ENCODE measurements around the gene IRF5. TPM values are rescaled to one million over a fixed set of nuclear protein-coding genes. Genes with fewer than 3 reads are reported as not detected.
"Not testable (repeated sequence)": the region's sequence is repeated elsewhere in the genome, so short reads cannot be mapped to it uniquely, and the experiment has no call there.

IRF5 gene
- total RNA-seq, 2 experiments from 2014 or later: 6.5 to 6.7 TPM

DNA sequence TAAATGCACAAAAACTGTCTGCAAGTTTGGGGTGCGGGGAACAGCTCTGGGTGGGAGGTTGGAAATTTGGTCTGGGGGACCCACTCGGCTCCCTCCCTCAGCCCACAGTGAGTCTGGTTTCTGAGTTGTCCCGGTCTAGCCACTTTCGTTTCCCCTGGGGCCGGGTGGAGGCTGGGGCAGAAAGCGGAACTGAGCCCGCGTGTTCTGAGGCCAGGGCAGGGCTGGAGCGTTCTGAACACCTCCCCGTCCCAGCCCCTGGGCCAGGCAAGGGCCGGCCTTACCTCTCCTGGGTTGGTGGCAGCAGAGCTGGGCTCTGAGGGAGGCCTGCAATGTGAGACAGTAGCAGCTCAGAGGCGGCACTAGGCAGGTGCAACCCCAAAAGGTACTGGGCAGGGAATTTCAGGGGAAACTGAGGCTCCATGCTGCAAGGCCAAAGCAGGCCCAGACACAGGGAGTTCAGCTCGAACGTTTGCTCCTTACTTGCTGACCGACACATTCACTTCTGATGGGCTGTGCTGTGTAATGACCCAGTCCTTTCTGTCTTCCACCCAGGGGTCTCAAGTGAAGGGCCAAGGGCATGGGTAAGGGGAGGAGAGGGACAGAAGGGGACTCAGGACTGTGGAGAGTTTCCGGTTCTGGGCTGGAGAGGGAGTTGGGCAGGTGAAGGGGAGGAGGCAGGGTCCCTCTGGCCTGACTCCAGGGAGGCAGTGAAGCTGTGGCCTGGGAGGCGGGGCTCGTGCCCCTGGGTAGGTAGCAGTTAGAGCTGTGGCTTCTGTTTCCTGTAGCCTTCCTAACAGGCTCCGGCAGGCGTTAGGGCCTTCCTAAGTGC is 3.0 kb downstream of the IRF5 start:
- Mint-ChIP-seq H3K9me3 (no peaks in the 10 kb centered on the region), H3K27ac (peak overlapping the region; percentile 83), H3K4me3 (peak overlapping the region; percentile 55), H3K27me3 (peaks cover 17% of the 10 kb centered on the region), H3K4me1 (peaks cover 34% of the 10 kb centered on the region), H3K36me3 (ENCODE audit: low read depth) (peaks cover 2% of the 10 kb centered on the region)
- peak; percentile 30 for DNase-seq
- ChIA-PET CTCF (interaction anchor here (0.5 to 2.3 kb wide), 7 partner anchors 11 to 465 kb away, joined by 3 to 9 read pairs (median 4); partner anchors contain the start of genes ATP6V1F and METTL2B), POLR2A (no interaction called here)

GRCh38 chr7:128941323-128941890 is 3.7 kb downstream of the IRF5 start:
- ChIA-PET POLR2A (no interaction called here), CTCF (interaction anchor here (0.5 to 2.3 kb wide), 4 partner anchors 10 to 112 kb away, joined by 3 to 9 read pairs (median 4); partner anchors contain the start of gene ATP6V1F)
- Mint-ChIP-seq H3K4me1 (peaks cover 34% of the 10 kb centered on the region), H3K4me3 (peak overlapping the region; percentile 55), H3K36me3 (ENCODE audit: low read depth) (peaks cover 2% of the 10 kb centered on the region), H3K27me3 (peaks cover 16% of the 10 kb centered on the region), H3K27ac (peak overlapping the region; percentile 83), H3K9me3 (no peaks in the 10 kb centered on the region)
- no peak for DNase-seq

DNA sequence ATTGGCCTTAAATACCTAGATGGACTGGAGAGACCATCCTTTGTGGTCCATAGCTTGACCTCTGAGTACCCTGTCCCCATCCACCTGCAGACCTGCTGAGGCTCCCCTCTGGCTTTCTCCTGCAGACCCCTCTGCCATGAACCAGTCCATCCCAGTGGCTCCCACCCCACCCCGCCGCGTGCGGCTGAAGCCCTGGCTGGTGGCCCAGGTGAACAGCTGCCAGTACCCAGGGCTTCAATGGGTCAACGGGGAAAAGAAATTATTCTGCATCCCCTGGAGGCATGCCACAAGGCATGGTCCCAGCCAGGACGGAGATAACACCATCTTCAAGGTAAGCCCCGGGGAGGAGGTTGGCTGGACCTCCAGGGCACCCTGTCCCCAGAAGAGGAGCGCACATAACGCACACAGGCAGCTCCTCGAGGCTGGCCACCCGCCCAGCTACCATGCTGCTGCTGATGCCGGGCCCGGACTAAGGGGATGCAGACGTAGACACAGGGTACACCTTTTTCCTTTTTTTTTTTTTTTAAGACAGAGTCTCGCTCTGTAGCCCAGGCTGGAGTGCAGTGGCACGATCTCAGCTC is 4.3 kb downstream of the IRF5 start:
- CTCF ChIA-PET: interaction anchor here (1.4 to 2.3 kb wide), 2 partner anchors 9 to 12 kb away, joined by 4 to 9 read pairs; no protein-coding TSS in a partner anchor
- H3K9me3 Mint-ChIP-seq: no peaks in the 10 kb centered on the region
- DNase-seq: no peak
- peaks cover 2% of the 10 kb centered on the region for H3K36me3 Mint-ChIP-seq (ENCODE audit: low read depth)
- peaks cover 12% of the 10 kb centered on the region for H3K27me3 Mint-ChIP-seq
- no peak overlapping the region for H3K27ac Mint-ChIP-seq
- H3K4me1 Mint-ChIP-seq: peaks cover 32% of the 10 kb centered on the region
- POLR2A ChIA-PET: interaction anchor here (0.6 kb wide), 1 partner anchor 127 kb away, joined by 4 read pairs; no protein-coding TSS in a partner anchor
- H3K4me3 Mint-ChIP-seq: no peak overlapping the region

- CTCF ChIA-PET: interaction anchor here (0.6 to 1.1 kb wide), 3 partner anchors 14 to 1083 kb away, joined by 3 to 5 read pairs (median 4); no protein-coding TSS in a partner anchor
- H3K27ac Mint-ChIP-seq; DNase-seq; H3K4me3 Mint-ChIP-seq; H3K9me3 Mint-ChIP-seq; H3K36me3 Mint-ChIP-seq (ENCODE audit: low read depth); H3K27me3 Mint-ChIP-seq: not testable (repeated sequence)
- POLR2A ChIA-PET: interaction anchor here (0.7 kb wide), 1 partner anchor 27 kb away, joined by 3 read pairs; no protein-coding TSS in a partner anchor
- peaks cover 27% of the 10 kb centered on the region for H3K4me1 Mint-ChIP-seq
Measured at GRCh38 chr7:128943251-128943650, 5.5 kb downstream of the IRF5 start.

DNA sequence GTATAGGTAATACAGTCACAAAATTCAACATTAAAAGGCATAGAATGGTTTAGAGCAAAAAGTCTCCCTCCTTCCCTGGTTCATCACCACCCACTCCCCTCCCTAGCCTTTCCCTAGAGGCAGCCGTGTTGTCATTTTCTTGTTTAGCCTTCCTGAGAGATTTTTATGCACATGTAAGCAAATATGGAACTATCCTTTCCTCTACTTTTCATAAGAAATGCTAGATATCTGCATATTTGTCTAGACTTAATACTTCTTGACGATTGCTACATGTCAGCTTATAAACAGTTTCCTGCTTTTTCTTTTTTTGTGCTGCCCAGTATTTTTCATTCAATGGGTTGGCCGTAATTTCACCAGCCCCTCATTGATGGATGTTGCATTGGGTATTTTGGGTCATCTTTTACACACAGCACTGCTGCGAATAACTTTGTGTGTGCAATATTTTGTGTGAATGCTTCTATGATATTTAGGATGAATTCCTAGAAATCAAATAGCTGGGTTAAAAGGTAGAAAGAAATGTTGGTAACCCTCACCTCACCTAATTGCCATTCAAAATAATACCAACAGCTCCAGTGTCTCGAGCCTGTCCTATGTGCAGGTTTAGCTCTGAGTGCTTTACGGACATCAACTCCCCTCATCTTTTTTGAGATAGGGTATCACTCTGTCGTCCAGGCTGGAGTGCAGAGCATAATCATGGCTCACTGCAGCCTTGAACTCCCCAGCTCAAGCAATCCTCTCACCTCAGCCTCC is 6.9 kb downstream of the IRF5 start:
- H3K27me3 Mint-ChIP-seq: peaks cover 1% of the 10 kb centered on the region
- no peak overlapping the region for H3K4me3 Mint-ChIP-seq
- no peaks in the 10 kb centered on the region for H3K9me3 Mint-ChIP-seq
- no peak overlapping the region for H3K27ac Mint-ChIP-seq
- ChIA-PET CTCF (interaction anchor here (0.6 to 0.8 kb wide), 2 partner anchors 9 to 817 kb away, joined by 3 to 4 read pairs; no protein-coding TSS in a partner anchor), POLR2A (no interaction called here)
- DNase-seq: no peak
- H3K36me3 Mint-ChIP-seq (ENCODE audit: low read depth): no peaks in the 10 kb centered on the region
- H3K4me1 Mint-ChIP-seq: peaks cover 19% of the 10 kb centered on the region

- no peaks in the 10 kb centered on the region for H3K9me3 Mint-ChIP-seq
Measured at GRCh38 chr7:128945668-128946366, 8.1 kb downstream of the IRF5 start.

GRCh38 chr7:128946936-128947830 is 9.5 kb downstream of the IRF5 start:
- H3K27me3 Mint-ChIP-seq: peaks cover 1% of the 10 kb centered on the region
- ChIA-PET POLR2A (no interaction called here), CTCF (interaction anchor here (1.0 to 2.2 kb wide), 4 partner anchors 14 to 64 kb away, joined by 3 to 6 read pairs (median 6); no protein-coding TSS in a partner anchor)
- no peaks in the 10 kb centered on the region for H3K4me1 Mint-ChIP-seq
- H3K9me3 Mint-ChIP-seq: no peaks in the 10 kb centered on the region
- no peak overlapping the region for H3K27ac Mint-ChIP-seq
- DNase-seq: no peak
- H3K4me3 Mint-ChIP-seq: no peak overlapping the region
- H3K36me3 Mint-ChIP-seq (ENCODE audit: low read depth): peaks cover 9% of the 10 kb centered on the region

More at GRCh38 chr7:128945668-128946366, 8.1 kb downstream of the IRF5 start:
- H3K27me3 Mint-ChIP-seq: peaks cover 1% of the 10 kb centered on the region
- ChIA-PET POLR2A (no interaction called here), CTCF (interaction anchor here (0.6 to 1.1 kb wide), 3 partner anchors 13 to 161 kb away, joined by 3 to 5 read pairs (median 3); no protein-coding TSS in a partner anchor)
- H3K4me3 Mint-ChIP-seq: no peak overlapping the region
- peaks cover 2% of the 10 kb centered on the region for H3K36me3 Mint-ChIP-seq (ENCODE audit: low read depth)
- peaks cover 8% of the 10 kb centered on the region for H3K4me1 Mint-ChIP-seq
- DNase-seq: no peak
- H3K27ac Mint-ChIP-seq: no peak overlapping the region

- H3K36me3 Mint-ChIP-seq (ENCODE audit: low read depth): peaks cover 13% of the 10 kb centered on the region
- ChIA-PET POLR2A (no interaction called here), CTCF (interaction anchor here (0.6 to 2.2 kb wide), 4 partner anchors 15 to 1208 kb away, joined by 3 to 6 read pairs (median 6); no protein-coding TSS in a partner anchor)
- H3K27me3 Mint-ChIP-seq: no peaks in the 10 kb centered on the region
- no peak for DNase-seq
- H3K27ac Mint-ChIP-seq: no peak overlapping the region
- H3K4me3 Mint-ChIP-seq: no peak overlapping the region
- no peaks in the 10 kb centered on the region for H3K9me3 Mint-ChIP-seq
- no peaks in the 10 kb centered on the region for H3K4me1 Mint-ChIP-seq
Measured at GRCh38 chr7:128947854-128948253, 10.1 kb downstream of the IRF5 start.

- ChIA-PET POLR2A (no interaction called here), CTCF (interaction anchor here (0.6 to 2.2 kb wide), 4 partner anchors 16 to 1208 kb away, joined by 3 to 6 read pairs (median 6); no protein-coding TSS in a partner anchor)
- H3K9me3 Mint-ChIP-seq: no peaks in the 10 kb centered on the region
- H3K27ac Mint-ChIP-seq: no peak overlapping the region
- no peak for DNase-seq
- no peaks in the 10 kb centered on the region for H3K27me3 Mint-ChIP-seq
- peaks cover 18% of the 10 kb centered on the region for H3K36me3 Mint-ChIP-seq (ENCODE audit: low read depth)
- no peaks in the 10 kb centered on the region for H3K4me1 Mint-ChIP-seq
- no peak overlapping the region for H3K4me3 Mint-ChIP-seq
Measured at GRCh38 chr7:128948312-128948973, 10.7 kb downstream of the IRF5 start.

DNA sequence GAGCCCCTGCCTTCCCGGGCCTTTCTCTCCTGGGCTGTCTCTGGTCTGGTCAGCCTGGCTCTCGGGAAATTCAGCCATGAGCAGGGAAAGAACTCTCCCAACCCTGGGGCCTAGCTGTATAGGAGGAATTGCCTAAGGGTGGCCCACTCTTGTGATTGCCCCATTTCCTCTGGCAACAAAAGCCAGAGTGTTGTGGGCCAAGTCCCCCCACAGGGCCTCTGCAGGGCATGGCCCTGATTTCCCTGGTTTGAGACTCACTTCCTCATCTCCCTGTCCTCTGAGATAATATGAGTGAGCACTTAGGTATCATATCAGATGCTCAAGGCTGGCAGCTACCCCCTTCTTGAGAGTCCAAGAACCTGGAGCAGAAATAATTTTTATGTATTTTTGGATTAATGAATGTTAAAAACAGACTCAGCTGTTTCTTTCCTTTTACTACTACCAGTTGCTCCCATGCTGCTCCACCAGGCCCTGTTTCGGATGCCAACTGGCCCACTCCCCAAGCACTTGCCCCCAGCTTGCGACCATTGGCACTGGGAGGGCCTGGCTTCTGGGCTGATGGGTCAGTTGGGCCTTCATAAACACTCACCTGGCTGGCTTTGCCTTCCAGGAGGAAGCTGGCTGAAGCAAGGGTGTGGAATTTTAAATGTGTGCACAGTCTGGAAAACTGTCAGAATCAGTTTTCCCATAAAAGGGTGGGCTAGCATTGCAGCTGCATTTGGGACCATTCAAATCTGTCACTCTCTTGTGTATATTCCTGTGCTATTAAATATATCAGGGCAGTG is 11.4 kb downstream of the IRF5 start:
- CTCF ChIA-PET: interaction anchor here (2.2 kb wide), 1 partner anchor 16 kb away, joined by 6 read pairs; no protein-coding TSS in a partner anchor
- Mint-ChIP-seq H3K4me1 (no peaks in the 10 kb centered on the region), H3K4me3 (no peak overlapping the region), H3K9me3 (no peaks in the 10 kb centered on the region), H3K27ac (no peak overlapping the region), H3K27me3 (no peaks in the 10 kb centered on the region), H3K36me3 (ENCODE audit: low read depth) (peaks cover 25% of the 10 kb centered on the region)
- DNase-seq: no peak
- POLR2A ChIA-PET: no interaction called here
